Stimulated activated CD8-positive, alpha-beta memory T cell treated with anti-CD3 and anti-CD28 coated beads, Interleukin-7, amount 100 ng/mL, for 48 hours (primary cell): Measurements from ENCODE around the gene ACRV1.

ENCODE experiments used
- DNase-seq, 2 donors: peaks; one replicate each; pipeline ENCODE4 v3.0.0-alpha.2; 2020; ENCODE audit warnings: low read depth in 1 of 2; ENCODE audit errors: extremely low read depth in 1 of 2

ACRV1 gene

GRCh38 chr11:125662689-125663088 is 18.0 kb downstream of the ACRV1 start:
- no peak for DNase-seq

DNA sequence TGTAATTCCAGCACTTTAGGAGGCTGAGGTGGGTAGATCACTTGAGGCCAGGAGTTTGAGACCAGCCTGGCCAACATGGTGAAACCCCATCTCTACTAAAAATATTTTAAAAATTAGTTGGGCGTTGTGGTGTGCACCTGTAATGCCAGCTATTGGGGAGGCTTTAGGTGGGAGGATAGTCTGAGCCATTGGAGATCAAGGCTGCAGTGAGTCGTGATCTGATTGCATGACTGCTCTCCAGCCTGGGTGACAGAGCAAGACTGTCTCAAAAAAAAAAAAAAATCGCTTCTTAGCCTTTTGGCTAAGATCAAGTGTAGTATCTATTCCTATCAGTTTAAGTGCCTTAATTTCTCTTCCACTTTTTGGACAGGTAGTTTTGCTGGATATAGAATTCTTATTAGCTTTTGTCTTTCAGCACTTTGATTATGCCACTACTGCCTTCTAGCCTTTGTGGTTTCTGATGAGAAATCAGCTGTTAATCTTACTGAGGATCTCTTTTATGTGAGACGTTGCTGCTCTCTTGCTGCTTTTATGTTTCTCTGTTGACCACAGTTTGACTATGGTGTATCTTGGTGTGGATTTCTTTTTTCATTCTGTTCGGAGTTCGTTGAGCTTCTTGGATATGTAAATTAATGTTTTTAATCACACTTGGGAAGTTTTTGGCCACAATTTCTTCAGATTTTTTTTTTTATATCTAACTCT is 31.0 kb downstream of the ACRV1 start:
- DNase-seq, result no peak

DNA sequence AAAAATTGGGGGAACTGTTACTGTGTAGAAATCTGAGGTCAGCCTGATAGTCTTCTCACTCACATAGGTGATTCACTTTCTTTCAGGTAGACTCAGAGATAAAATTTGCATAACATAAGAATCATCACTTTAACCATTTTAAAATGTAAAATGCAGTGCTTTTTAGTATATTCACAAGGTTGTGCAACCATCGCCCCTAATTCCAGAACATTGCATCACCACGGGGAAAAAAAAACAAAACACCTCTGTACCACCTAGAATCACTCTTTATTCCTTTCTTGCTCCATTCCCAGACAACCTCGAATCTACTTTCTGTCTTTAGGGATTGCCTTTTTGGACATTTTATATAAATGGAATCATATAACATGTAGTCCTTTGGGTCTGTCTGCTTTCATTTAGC is 34.8 kb downstream of the ACRV1 start:
- no peak for DNase-seq

DNA sequence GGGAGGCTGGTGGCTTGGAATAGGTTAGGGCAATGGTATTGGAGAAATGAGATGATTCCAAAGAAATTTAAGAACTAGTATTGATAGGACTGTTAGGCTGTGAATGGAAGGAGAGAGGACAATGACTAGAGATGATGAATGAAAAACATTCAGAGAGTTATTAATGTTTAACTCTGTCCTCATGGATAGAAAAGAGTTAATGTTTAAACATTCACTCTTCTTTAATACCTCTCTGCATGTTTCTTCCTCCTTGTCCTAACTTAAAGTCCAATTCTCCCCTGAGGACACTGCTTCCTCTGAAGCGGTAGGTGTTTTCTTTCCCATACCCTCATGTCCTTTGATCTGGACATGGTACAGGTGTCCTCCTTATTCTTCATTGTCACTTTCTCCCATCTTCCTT is 42.3 kb downstream of the ACRV1 start:
- no peak for DNase-seq

GRCh38 chr11:125637840-125638239 is 42.8 kb downstream of the ACRV1 start:
- DNase-seq, result no peak

DNA sequence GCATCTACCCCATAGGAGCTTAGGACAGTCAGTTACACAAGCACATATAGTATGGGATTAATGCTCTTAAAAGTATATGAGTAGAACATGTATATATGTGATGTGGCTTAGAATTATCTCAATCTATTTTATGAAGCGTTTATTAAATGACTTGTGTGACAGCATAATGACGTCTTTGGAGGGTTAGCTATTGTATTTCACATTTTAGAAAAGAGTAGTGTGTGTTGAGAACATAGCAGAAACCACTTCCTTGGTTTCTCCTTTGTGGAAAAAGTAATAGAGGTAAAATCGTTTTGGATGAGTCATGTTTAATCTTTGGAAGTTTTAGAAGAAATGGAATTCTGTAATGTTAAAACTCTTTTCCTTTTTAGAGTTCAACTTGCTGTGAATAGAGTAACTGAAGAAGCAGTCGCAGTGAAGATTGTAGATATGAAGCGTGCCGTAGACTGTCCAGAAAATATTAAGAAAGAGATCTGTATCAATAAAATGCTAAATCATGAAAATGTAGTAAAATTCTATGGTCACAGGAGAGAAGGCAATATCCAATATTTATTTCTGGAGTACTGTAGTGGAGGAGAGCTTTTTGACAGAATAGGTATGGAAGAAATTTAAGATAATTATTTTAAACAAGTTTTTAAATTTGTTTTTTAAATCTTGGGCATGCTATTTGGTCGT is 53.3 kb downstream of the ACRV1 start:
- DNase-seq, result no peak

DNA sequence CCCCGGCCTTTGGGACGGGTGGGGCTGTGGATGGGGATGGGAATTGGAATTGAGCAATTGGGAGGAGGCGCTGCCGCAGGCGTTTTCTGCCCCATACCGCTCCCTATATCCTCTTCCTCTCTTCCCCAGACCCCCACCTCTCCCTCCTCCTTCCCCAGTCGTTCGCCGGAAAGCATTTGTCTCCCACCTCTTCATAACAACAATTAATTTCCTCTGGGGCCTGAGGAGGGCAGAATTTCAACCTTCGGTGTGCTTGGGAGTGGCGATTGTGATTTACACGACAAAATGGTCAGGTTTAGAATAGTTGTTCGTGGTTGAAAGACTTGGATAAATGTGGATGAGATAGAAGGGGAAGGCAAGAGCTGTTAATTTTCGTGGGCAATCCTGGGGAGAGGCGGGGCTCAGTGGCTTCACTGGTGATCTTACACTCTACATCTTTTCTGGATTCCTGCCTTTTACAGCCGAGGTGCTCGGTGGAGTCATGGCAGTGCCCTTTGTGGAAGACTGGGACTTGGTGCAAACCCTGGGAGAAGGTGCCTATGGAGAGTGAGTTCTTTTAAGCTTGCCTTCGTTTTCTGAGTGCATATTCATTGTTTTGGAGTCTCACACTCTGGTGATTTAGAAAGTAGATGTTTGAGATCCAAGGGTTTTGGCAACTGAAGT is 54.2 kb downstream of the ACRV1 start:
- DNase-seq, result peak; percentile 0 to 2

GRCh38 chr11:125625630-125626287 is 54.9 kb downstream of the ACRV1 start:
- DNase-seq, result peak; percentile 76 to 79

DNA sequence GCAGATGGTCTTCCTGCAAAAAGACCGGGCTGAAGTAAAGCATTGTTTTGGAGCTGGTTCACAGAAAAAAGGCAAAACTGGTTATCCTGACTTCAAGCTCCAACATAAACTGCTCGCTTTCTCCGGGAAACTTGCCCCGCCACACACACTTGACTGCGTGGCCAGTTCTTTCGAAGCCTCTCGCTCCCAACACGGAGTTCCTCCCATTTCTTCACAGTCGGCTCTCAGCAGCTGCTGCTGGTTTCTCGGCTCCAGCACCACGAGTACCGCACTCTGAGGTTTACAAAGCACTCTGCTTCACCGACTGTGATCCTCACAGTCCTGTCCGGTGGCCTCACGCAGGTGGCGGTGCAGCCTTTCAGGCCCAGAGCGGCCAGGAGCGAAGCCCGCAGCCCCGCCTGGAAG is 55.4 kb downstream of the ACRV1 start:
- no peak for DNase-seq

DNA sequence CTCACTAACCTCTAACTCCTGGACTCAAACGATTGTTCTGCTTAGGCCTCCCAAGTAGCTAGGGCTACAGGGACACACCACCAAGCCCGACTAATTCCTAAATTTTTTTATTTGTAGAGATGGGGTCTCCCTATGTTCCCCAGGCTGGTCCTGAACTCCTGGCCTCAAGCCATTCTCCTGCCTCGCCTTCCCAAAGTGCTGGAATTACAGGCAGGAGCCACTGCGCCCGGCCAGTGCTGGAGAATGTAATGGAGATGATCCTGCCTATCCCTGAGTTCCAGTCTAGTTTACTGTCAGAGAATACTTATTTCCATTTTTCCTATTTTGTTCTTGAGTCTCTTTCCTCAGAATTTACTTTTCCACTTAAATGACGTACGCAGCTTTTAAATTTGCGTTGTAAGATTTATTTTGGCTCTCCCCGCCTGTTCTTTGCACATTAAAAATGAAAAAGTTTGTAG is 55.9 kb downstream of the ACRV1 start, which contains the start of gene CHEK1:
CHEK1 (plus strand) TSS at position 408 of the 458 bp plus-strand sequence. CDS start 1,606 bp downstream, outside the sequence.
- no peak for DNase-seq

DNA sequence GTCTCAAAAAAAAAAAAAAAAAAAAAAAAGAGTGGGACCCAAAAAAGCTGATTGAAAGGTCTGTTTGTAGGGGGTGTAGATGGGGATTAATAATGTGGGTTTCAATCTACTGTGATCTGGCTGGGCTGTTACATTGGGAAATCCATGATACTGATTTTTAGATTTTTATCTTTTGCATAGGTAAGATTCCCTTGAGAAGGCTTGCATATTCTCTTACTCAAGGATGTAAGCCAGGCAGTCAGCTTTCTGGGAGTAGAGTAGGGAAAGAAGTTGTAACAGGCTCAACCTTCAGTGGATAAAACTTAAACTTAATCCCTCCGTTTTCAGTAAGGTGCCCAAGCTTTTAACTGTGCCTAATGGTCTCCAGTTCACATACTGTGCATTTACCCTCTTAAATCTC is 57.6 kb downstream of the ACRV1 start:
- DNase-seq, result no peak

DNA sequence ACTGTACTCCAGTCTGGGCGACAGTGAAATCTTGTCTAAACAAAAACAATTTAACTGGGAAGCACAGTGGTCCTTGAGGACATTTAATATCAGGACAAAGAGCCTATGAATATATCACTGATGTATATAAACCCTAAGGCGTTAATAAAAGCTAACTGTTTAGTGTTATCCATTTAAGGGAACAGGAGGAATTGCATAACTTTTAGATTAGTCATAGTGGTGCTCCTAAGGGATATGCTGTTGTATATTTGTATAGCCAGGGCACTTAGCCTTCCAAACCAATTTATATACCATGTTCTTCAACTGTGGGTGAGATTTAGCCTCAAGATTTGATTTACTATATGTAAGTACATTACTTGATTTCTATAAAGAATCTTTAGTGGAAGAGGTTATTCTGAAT is 58.7 kb downstream of the ACRV1 start:
- DNase-seq, result no peak
